HEK293 (cell line): ENCODE data around the gene FBXW11.

Experiments used
- ATF2 ChIP-seq: fragments of 450-650 bp; formaldehyde crosslinking; IDR thresholded peaks from 2 replicates; pipeline ENCODE4 v1.5.1; 2016; ENCODE audit warnings: missing biosample characterization, missing genetic modification characterization, low read depth
- EGR2 ChIP-seq: fragments of 450-650 bp; formaldehyde crosslinking; IDR thresholded peaks from 2 replicates; pipeline ENCODE4 v1.5.1; 2016; ENCODE audit warnings: low read depth, missing biosample characterization, missing genetic modification characterization
- FEZF1 ChIP-seq: fragments of 450-650 bp; formaldehyde crosslinking; IDR thresholded peaks from 2 replicates; pipeline ENCODE4 v1.5.1; 2016; ENCODE audit warnings: missing biosample characterization, missing genetic modification characterization
- GLIS1 ChIP-seq: fragments of 450-650 bp; formaldehyde crosslinking; IDR thresholded peaks from 2 replicates; pipeline ENCODE4 v1.5.1; 2016; ENCODE audit warnings: missing biosample characterization, missing genetic modification characterization
- GLIS2 ChIP-seq: fragments of 450-650 bp; formaldehyde crosslinking; IDR thresholded peaks from 2 replicates; pipeline ENCODE4 v1.5.1; 2016; ENCODE audit warnings: missing biosample characterization, missing genetic modification characterization
- PBX3 ChIP-seq: sonication (generic); formaldehyde crosslinking; IDR thresholded peaks from 2 replicates; pipeline ENCODE4 v1.8.1; 2022; ENCODE audit warnings: mild to moderate bottlenecking, moderate library complexity, missing genetic modification reagents
- PRDM1 ChIP-seq: fragments of 450-650 bp; formaldehyde crosslinking; IDR thresholded peaks from 2 replicates; pipeline ENCODE4; 2016; ENCODE audit warnings: missing biosample characterization, missing genetic modification characterization
- TSHZ1 ChIP-seq: fragments of 450-650 bp; formaldehyde crosslinking; IDR thresholded peaks from 2 replicates; pipeline ENCODE4 v1.5.1; 2016; ENCODE audit warnings: missing biosample characterization, missing genetic modification characterization, borderline replicate concordance
- WT1 ChIP-seq: fragments of 450-650 bp; formaldehyde crosslinking; IDR thresholded peaks from 2 replicates; pipeline ENCODE4 v1.5.1; 2016; ENCODE audit warnings: missing biosample characterization, missing genetic modification characterization
- ZBTB11 ChIP-seq: fragments of 450-650 bp; formaldehyde crosslinking; conservative IDR thresholded peaks from 2 replicates; pipeline ENCODE4 v1.5.1; 2016; ENCODE audit warnings: low read depth, missing biosample characterization, missing genetic modification characterization
- ZFP69B ChIP-seq: fragments of 450-650 bp; formaldehyde crosslinking; IDR thresholded peaks from 2 replicates; pipeline ENCODE4 v1.5.1; 2016; ENCODE audit warnings: missing biosample characterization, missing genetic modification characterization
- ZNF132 ChIP-seq: fragments of 450-650 bp; formaldehyde crosslinking; IDR thresholded peaks from 2 replicates; pipeline ENCODE4 v1.5.1; 2017; ENCODE audit warnings: missing biosample characterization, missing genetic modification characterization, borderline replicate concordance
- ZNF138 ChIP-seq: fragments of 450-650 bp; formaldehyde crosslinking; IDR thresholded peaks from 2 replicates; pipeline ENCODE4 v1.5.1; 2016; ENCODE audit warnings: missing biosample characterization, missing genetic modification characterization, borderline replicate concordance
- ZNF155 ChIP-seq: fragments of 450-650 bp; formaldehyde crosslinking; IDR thresholded peaks from 2 replicates; pipeline ENCODE4 v1.5.1; 2016; ENCODE audit warnings: missing biosample characterization, missing genetic modification characterization
- ZNF18 ChIP-seq: fragments of 450-650 bp; formaldehyde crosslinking; IDR thresholded peaks from 2 replicates; pipeline ENCODE4 v1.5.1; 2016; ENCODE audit warnings: missing biosample characterization, missing genetic modification characterization
- ZNF23 ChIP-seq: fragments of 450-650 bp; formaldehyde crosslinking; IDR thresholded peaks from 2 replicates; pipeline ENCODE4 v1.5.1; 2016; ENCODE audit warnings: missing biosample characterization, missing genetic modification characterization, borderline replicate concordance
- ZNF248 ChIP-seq: fragments of 450-650 bp; formaldehyde crosslinking; IDR thresholded peaks from 2 replicates; pipeline ENCODE4 v1.5.1; 2017; ENCODE audit warnings: missing biosample characterization, missing genetic modification characterization
- ZNF302 ChIP-seq: fragments of 450-650 bp; formaldehyde crosslinking; IDR thresholded peaks from 2 replicates; pipeline ENCODE4 v1.5.1; 2016; ENCODE audit warnings: missing biosample characterization, missing genetic modification characterization, low read depth
- ZNF324 ChIP-seq: fragments of 450-650 bp; formaldehyde crosslinking; IDR thresholded peaks from 2 replicates; pipeline ENCODE4 v1.5.1; 2016; ENCODE audit warnings: missing biosample characterization, missing genetic modification characterization
- ZNF433 ChIP-seq: fragments of 450-650 bp; formaldehyde crosslinking; IDR thresholded peaks from 2 replicates; pipeline ENCODE4 v1.5.1; 2016; ENCODE audit warnings: missing biosample characterization, missing genetic modification characterization, low read depth
- ZNF48 ChIP-seq: fragments of 450-650 bp; formaldehyde crosslinking; IDR thresholded peaks from 2 replicates; pipeline ENCODE4 v1.5.1; 2016; ENCODE audit warnings: missing biosample characterization, missing genetic modification characterization
- ZNF521 ChIP-seq: fragments of 450-650 bp; formaldehyde crosslinking; IDR thresholded peaks from 2 replicates; pipeline ENCODE4 v1.5.1; 2017; ENCODE audit warnings: missing biosample characterization, mild to moderate bottlenecking, missing genetic modification characterization
- ZNF571 ChIP-seq: fragments of 450-650 bp; formaldehyde crosslinking; IDR thresholded peaks from 2 replicates; pipeline ENCODE4 v1.5.0; 2017; ENCODE audit warnings: missing biosample characterization, missing genetic modification characterization
- ZNF580 ChIP-seq: fragments of 450-650 bp; formaldehyde crosslinking; IDR thresholded peaks from 2 replicates; pipeline ENCODE4 v1.5.1; 2016; ENCODE audit warnings: missing biosample characterization, missing genetic modification characterization
- ZNF654 ChIP-seq: fragments of 450-650 bp; formaldehyde crosslinking; IDR thresholded peaks from 2 replicates; pipeline ENCODE4 v1.5.1; 2016; ENCODE audit warnings: low read depth, missing biosample characterization, missing genetic modification characterization
- ZNF660 ChIP-seq: fragments of 450-650 bp; IDR thresholded peaks from 2 replicates; pipeline ENCODE4 v1.5.1; 2018; ENCODE audit warnings: missing biosample characterization, mild to moderate bottlenecking, missing genetic modification characterization
- ZNF707 ChIP-seq: fragments of 450-650 bp; formaldehyde crosslinking; IDR thresholded peaks from 2 replicates; pipeline ENCODE4 v1.5.1; 2016; ENCODE audit warnings: missing biosample characterization, missing genetic modification characterization
- ZNF747 ChIP-seq: fragments of 450-650 bp; formaldehyde crosslinking; IDR thresholded peaks from 2 replicates; pipeline ENCODE4 v1.5.1; 2016; ENCODE audit warnings: missing biosample characterization, missing genetic modification characterization
- ZNF76 ChIP-seq: fragments of 450-650 bp; formaldehyde crosslinking; IDR thresholded peaks from 2 replicates; pipeline ENCODE4; 2016; ENCODE audit warnings: low read depth, missing biosample characterization, missing genetic modification characterization, borderline replicate concordance
- ZSCAN30 ChIP-seq: fragments of 450-650 bp; IDR thresholded peaks from 2 replicates; pipeline ENCODE4 v1.5.1; 2018; ENCODE audit warnings: missing biosample characterization, mild to moderate bottlenecking, missing genetic modification characterization, moderate library complexity
- ZXDB ChIP-seq: fragments of 450-650 bp; formaldehyde crosslinking; IDR thresholded peaks from 2 replicates; pipeline ENCODE4 v1.5.1; 2016; ENCODE audit warnings: missing biosample characterization, missing genetic modification characterization

FBXW11 gene

GRCh38 chr5:171826132-171826531 lies 180.3 kb downstream of the FBXW11 start (continued):
- TF ChIP-seq TSHZ1 (no peak), ZNF521 (tag by site-specific recombination) (no peak), FEZF1 (tag by site-specific recombination) (peak; percentile 55), ZSCAN30 (tag by site-specific recombination) (no peak), ZNF580 (no peak), ZXDB (tag by site-specific recombination) (no peak), ZNF660 (tag by site-specific recombination) (0 out of 2 replicates have a peak, but pooled peaks have one; percentile 49), ZNF18 (tag by site-specific recombination) (no peak), PBX3 (no peak), ZNF155 (tag by site-specific recombination) (no peak), WT1 (tag by site-specific recombination) (peak; percentile 60; the same call in 1 of the 2 replicates), ZNF324 (0 out of 2 replicates have a peak, but pooled peaks have one; percentile 27), ZFP69B (tag by site-specific recombination) (no peak), ZNF76 (tag by site-specific recombination) (no peak), GLIS1 (no peak), GLIS2 (tag by site-specific recombination) (no peak), ZNF23 (tag by site-specific recombination) (no peak), ZBTB11 (tag by site-specific recombination) (no peak), ZNF48 (tag by site-specific recombination) (no peak), ZNF248 (tag by site-specific recombination) (no peak), ZNF433 (tag by site-specific recombination) (no peak), ZNF138 (tag by site-specific recombination) (no peak), ZNF654 (tag by site-specific recombination) (no peak), PRDM1 (tag by site-specific recombination) (no peak), ZNF132 (no peak), ATF2 (tag by site-specific recombination) (peak; percentile 60; the same call in 1 of the 2 replicates), ZNF571 (tag by site-specific recombination) (no peak), EGR2 (no peak), ZNF707 (tag by site-specific recombination) (no peak), ZNF302 (no peak), ZNF747 (tag by site-specific recombination) (no peak)
